Keratinocyte (primary cell): ENCODE measurements around the gene PCK2.

ENCODE experiments used
- CTCF ChIP-seq, 3 experiments: IDR thresholded peaks in 1 of 3; conservative IDR thresholded peaks in 1 of 3; optimal IDR thresholded peaks in 1 of 3; 2 replicates in 2 of 3; 3 replicates in 1 of 3; pipeline versions ENCODE3 to v1.5.1; 2011; ENCODE audit warnings: low read length in 3 of 3, mild to moderate bottlenecking in 3 of 3, moderate library complexity in 2 of 3, control low read depth in 1 of 3, inconsistent platforms in 1 of 3; ENCODE audit not compliant: insufficient read depth in 2 of 3; ENCODE audit errors: extremely low read depth in 1 of 3
- EZH2 ChIP-seq: IDR thresholded peaks from one replicate; pipeline ENCODE4 v1.6.1; 2012; ENCODE audit warnings: inconsistent platforms, mild to moderate bottlenecking, low read length, moderate library complexity

DNA sequence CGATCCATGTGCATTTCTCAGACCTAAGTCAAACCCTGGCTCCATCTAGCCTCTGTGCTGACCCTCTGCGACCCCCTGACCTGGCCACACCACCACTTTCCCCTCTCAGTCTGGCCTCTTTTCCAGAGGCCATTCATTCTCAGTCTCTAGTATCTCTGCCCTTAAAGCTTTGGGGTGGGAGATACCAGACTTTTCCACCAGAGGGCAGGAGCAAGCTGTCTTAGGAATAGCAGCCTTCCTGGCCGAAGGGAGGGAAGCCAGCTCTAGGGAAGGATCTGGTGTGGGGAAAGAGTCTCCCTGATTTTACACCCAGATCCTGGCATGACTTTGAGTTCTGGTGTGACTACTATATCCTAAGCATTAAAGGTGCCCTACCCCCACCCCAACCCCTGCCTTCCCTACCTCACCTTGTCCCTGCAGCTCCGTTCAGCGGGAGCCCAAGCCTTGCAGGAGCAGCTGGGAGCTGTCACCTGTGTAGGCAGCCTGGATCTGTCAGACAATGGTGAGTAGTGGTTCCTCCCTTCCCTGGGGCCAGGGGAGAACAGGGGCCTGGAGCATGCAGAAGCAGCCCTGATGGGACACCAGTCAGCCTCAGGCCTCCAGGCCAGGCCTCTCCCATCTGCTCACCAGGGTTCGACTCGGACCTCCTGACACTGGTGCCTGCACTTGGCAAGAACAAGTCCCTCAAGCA, 35.7 kb upstream of the PCK2 start:
- TF ChIP-seq CTCF (optimal IDR thresholded peaks at IDR 0.05 in 1 of 3, IDR thresholded peaks at IDR 0.05 in 1 of 3, conservative IDR thresholded peaks at IDR 0.05 in 1 of 3; ENCODE audit: extremely low read depth in 1 of 3, insufficient read depth in 2 of 3, low read length in 3 of 3) (peak; percentile 82 to 91 (median 88)), EZH2 (no peak)
